GM19238 (cell line): Measurements from ENCODE around the gene TMIGD2.
"Not testable (repeated sequence)": the region's sequence is repeated elsewhere in the genome, so short reads cannot be mapped to it uniquely, and the experiment has no call there.

ENCODE experiments used
- DNase-seq: peaks from one replicate; pipeline ENCODE4 v3.0.0; 2011; ENCODE audit warnings: low spot score; ENCODE audit not compliant: insufficient read length

Gene TMIGD2

GRCh38 chr19:4302243-4302640, at the start of gene TMIGD2:
TMIGD2 (minus strand) TSS chr19:4302389; CDS start chr19:4302385, 4 bp downstream.
- DNase-seq: no peak

- no peak for DNase-seq
Observed at GRCh38 chr19:4350726-4351125, 48.5 kb upstream of the TMIGD2 start.

- DNase-seq: no peak
Observed at GRCh38 chr19:4350111-4350510, 47.9 kb upstream of the TMIGD2 start.

- DNase-seq: not testable (repeated sequence)
Observed at GRCh38 chr19:4349225-4349624, 47.0 kb upstream of the TMIGD2 start.

GRCh38 chr19:4347521-4347920, 45.3 kb upstream of the TMIGD2 start:
- DNase-seq: no peak

- no peak for DNase-seq
Observed at GRCh38 chr19:4346020-4346383, 43.8 kb upstream of the TMIGD2 start.

GRCh38 chr19:4345342-4346019, 43.3 kb upstream of the TMIGD2 start:
- DNase-seq: no peak

- DNase-seq: peak; percentile 86
Observed at GRCh38 chr19:4343370-4344307, 41.5 kb upstream of the TMIGD2 start, which contains the start of gene MPND. MPND (plus strand) TSS chr19:4343562; CDS start chr19:4343594, 32 bp downstream.

GRCh38 chr19:4342615-4343369, 40.6 kb upstream of the TMIGD2 start:
- DNase-seq: peak; percentile 90

GRCh38 chr19:4342314-4342614, 40.1 kb upstream of the TMIGD2 start:
- DNase-seq: no peak

- no peak for DNase-seq
Observed at GRCh38 chr19:4338441-4339355, 36.5 kb upstream of the TMIGD2 start, which contains the start of gene STAP2. STAP2 (minus strand) TSS chr19:4338827; CDS start chr19:4338753, 74 bp downstream.

- DNase-seq: no peak
Observed at GRCh38 chr19:4337906-4338440, 35.8 kb upstream of the TMIGD2 start.

GRCh38 chr19:4334929-4335570, 32.9 kb upstream of the TMIGD2 start:
- no peak for DNase-seq

GRCh38 chr19:4329858-4330257, 27.7 kb upstream of the TMIGD2 start:
- DNase-seq: no peak

- DNase-seq: not testable (repeated sequence)
Observed at GRCh38 chr19:4328991-4329681, 26.9 kb upstream of the TMIGD2 start.

- peak; percentile 93 for DNase-seq
Observed at GRCh38 chr19:4328243-4328990, 26.2 kb upstream of the TMIGD2 start.

- DNase-seq: no peak
Observed at GRCh38 chr19:4327877-4328242, 25.7 kb upstream of the TMIGD2 start.

GRCh38 chr19:4327252-4327876, 25.2 kb upstream of the TMIGD2 start:
- no peak for DNase-seq
